Stimulated activated CD8-positive, alpha-beta memory T cell treated with anti-CD3 and anti-CD28 coated beads, Interleukin-12 subunit alpha, Interleukin-12 subunit beta, amount 100 ng/mL, for 24 hours (primary cell): Measurements from ENCODE around the gene IGSF21.
"Not testable (repeated sequence)": the region's sequence is repeated elsewhere in the genome, so short reads cannot be mapped to it uniquely, and the experiment has no call there.

Experiments
- DNase-seq: peaks from one replicate; pipeline ENCODE4 v3.0.0-alpha.2; 2020; ENCODE audit errors: extremely low read depth

The IGSF21 gene

GRCh38 chr1:18353992-18354391 is 246.4 kb downstream of the IGSF21 start:
- no peak for DNase-seq

DNA sequence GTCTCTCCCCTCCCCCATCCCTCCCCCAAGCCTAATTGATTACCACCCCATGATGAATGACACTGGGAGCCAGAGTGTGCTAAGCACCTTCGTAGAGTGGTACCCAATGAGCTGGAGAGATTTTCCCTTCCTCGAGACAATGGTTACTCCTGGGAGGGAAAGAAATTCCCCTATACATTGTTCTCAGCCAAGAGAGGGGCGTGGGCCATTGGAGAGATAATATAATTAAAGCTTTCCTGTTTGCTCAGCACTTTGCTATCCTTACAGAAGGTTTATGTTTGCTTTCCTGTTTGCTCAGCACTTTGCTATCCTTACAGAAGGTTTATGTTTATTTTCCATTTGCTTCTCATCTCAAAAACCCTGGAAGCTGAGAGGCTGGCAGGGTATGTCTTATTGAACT is 247.0 kb downstream of the IGSF21 start:
- no peak for DNase-seq

- no peak for DNase-seq
Measured at GRCh38 chr1:18357622-18358230, 250.1 kb downstream of the IGSF21 start.

DNA sequence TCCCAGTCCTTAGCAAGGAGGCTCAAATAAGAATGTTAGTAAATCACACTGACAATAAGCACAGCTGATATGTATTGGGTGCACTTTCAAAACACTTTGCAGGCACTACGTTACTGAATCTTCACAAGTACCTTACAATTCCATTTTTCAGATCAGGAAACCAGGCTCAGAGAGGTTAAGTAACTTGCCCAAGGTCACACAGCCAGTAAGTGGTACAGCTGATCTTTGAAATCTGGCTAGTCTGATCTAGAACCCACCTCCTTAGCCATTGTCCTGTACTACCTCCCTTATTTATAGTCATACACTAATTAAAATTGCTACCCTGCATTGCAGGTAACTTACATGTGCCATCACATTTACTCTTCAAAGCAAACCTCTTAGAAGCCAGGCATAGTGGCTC is 251.0 kb downstream of the IGSF21 start:
- no peak for DNase-seq

DNA sequence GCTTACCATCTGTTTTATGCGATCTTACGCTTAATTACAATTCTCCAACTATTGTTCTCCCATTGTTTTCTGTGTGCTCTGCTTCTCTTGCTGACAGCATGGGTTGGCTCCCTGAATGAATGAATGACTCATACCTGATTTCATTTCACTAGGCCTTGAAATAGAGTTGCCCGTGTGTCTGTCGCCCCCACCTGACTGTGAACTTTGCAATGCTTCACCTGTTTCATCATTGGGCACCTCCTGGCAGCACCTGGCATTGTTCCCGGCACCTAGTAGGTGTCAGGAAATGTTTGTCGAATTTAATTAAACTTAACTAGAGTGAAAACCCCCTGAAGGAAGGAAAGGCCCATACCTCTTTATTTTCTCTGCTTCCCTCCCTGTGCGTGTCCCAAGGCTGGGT is 252.7 kb downstream of the IGSF21 start:
- DNase-seq = no peak

DNA sequence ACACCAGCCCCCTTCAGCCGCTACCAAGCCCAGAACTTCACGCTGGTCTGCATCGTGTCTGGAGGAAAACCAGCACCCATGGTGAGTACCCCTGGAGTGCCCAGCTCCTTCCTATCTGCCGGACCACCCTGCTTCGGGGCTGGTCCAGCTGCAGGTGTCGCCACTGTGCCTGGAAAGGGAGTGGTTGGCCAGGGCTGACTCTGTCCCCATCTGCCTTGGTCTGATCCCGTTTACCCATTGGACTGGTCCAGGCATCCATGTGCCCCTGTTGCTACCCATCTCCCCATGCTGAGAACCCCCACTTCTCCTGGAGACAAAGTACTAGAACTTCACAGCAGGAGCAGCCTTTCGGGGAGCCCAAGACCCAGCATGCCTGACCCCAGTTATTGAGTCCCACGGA is 254.6 kb downstream of the IGSF21 start:
- no peak for DNase-seq

DNA sequence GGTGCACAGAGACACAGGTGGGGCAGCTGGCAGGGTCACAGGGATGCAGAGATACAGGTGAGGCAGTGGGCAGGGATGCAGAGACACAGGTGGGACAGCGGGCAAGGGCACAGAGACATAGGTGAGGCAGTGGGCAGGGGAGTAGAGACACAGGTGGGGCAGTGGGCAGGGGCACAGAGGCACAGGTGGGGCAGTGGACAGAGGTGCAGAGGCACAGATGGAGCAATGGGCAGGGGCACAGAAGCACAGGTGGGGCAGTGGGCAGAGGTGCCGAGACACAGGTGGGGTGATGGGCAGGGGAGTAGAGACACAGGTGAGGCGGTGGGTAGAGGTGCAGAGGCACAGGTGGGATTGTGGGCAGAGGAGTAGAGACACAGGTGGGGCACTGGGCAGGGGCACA is 255.8 kb downstream of the IGSF21 start:
- DNase-seq = no peak

- no peak for DNase-seq
Measured at GRCh38 chr1:18365099-18365705, 257.6 kb downstream of the IGSF21 start.

- DNase-seq = not testable (repeated sequence)
Measured at GRCh38 chr1:18372505-18372904, 264.9 kb downstream of the IGSF21 start.

- no peak for DNase-seq
Measured at GRCh38 chr1:18373151-18373550, 265.6 kb downstream of the IGSF21 start.

GRCh38 chr1:18373882-18374493 is 266.4 kb downstream of the IGSF21 start:
- no peak for DNase-seq

DNA sequence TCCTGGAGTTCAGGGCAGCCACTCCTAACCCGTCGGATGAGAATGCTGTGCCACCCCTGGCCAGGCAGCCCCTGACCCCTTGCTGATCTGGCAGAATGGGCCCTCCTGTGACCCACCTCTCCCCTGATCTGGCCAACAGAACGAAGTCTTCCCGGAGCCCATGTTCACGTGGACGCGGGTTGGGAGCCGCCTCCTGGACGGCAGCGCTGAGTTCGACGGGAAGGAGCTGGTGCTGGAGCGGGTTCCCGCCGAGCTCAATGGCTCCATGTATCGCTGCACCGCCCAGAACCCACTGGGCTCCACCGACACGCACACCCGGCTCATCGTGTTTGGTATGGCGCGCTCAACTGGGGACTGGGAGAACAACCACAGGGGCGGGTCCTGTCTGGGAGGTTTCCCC is 269.1 kb downstream of the IGSF21 start:
- DNase-seq = no peak

GRCh38 chr1:18380288-18380687 is 272.7 kb downstream of the IGSF21 start:
- no peak for DNase-seq

DNA sequence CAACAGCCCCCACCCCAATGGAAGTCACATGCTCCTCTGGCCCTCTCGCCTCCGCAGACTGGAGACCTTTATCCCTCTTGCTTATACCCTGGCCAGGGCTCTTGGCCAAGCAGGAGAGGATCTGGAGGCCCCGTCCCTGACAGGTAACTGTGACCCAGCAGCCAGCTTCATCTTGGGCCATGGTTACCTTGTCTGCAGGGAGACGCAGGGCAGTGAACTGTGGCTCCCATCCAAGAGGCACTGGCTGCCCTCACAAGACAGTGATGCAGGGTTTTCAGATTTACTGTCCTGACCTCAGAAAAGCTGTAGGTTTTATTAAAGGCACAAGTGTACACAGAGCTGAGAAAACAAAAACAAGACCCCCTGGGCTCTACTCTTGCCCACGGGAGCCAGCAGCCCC is 276.5 kb downstream of the IGSF21 start:
- DNase-seq = no peak

GRCh38 chr1:18384471-18384870 is 276.9 kb downstream of the IGSF21 start:
- DNase-seq = no peak

GRCh38 chr1:18385239-18385790 is 277.7 kb downstream of the IGSF21 start:
- DNase-seq = no peak

DNA sequence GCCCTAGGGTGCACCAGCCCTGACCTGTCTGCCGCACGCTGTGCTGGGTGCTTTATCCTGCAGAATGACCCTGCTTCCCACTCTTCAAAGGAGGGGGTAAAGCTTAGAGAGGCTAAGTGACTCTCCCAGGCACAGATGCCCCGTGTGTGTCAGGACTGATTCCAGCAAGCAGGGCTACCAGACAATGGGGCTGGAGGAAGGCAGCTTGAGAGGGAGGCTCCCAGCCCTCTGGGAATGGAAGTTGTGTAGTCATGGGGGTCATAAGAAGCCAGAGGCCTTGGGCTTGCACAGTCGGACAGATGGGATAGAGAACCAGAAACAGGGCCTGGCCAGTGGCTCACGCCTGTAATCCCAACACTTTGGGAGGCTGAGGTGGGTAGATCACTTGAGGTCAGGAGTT is 279.0 kb downstream of the IGSF21 start:
- DNase-seq = no peak

- no peak for DNase-seq
Measured at GRCh38 chr1:18387307-18387706, 279.7 kb downstream of the IGSF21 start.

DNA sequence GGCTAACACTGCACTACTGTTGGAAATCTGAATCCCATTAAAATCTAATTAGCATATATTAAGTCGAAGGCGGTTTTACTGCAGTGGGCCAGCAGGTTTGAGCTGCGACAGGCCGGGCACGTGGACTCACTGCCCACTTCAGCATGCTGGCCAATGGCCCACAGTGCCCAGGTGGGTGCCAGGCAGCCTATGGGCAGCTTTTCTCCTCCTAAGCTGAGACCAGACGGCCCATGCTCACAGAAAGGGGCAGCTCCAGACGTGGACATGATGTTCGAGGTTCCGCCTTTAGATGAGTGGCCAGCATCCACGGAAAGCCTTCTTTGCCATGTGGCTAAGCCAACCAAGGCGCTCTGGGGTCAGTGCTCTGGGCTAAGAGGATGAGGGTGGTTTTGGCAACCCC is 283.4 kb downstream of the IGSF21 start:
- no peak for DNase-seq

- no peak for DNase-seq
Measured at GRCh38 chr1:18394563-18395156, 287.1 kb downstream of the IGSF21 start.

DNA sequence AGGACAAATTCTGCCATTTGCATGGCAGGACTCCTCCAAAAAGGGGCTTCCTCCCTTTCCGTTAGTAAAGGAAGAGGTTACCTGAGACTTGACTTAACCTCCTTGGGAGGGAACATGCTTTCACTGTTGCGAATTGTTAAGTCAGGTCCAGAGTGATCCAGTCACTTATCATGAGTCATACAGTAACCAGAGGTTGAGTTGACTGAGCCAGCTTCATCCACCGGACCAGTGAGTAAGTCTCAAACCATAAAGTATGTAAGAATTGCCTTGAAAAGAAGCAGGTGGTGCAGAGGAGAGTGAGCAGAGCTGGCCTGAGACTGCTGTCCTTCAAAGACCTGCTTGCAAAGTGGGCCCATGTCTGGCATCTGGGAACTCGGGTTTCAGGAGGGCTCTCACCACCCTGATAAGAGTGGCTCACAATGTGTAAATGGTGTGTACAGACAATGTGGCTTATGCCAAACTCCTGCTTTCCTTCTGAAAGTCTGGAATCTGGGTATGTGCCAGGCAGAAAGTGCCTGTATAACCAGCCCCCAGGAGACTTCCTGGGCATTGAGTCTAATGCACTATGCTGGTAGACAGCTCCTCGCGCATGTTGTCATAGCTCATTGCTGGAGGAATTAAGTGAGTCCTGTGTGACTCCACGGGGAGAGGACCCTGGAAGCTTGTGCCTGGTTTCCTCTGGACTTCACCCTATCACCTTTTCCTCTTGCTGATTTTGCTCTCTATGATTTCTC is 288.8 kb downstream of the IGSF21 start:
- no peak for DNase-seq

GRCh38 chr1:18397641-18398040 is 290.0 kb downstream of the IGSF21 start:
- DNase-seq = no peak
